ENCODE data around the gene MTRR. TPM values are rescaled to one million over a fixed set of nuclear protein-coding genes. Genes with fewer than 3 reads are reported as not detected.

MTRR gene
- total and polyA plus RNA-seq, 2 of the 8 experiments (the other 6 are each of a cell fraction or from before 2014, with no cell fraction given): 36.4 to 53.8 TPM

- TF ChIP-seq RAD21 (IDR thresholded peaks at IDR 0.05 in 1 of 2, conservative IDR thresholded peaks at IDR 0.05 in 1 of 2; ENCODE audit: low read depth in 2 of 2, low read length in 2 of 2) (no peak), SP4 (IDR thresholded peaks at IDR 0.05; ENCODE audit: low read length) (no peak), RBBP5 (IDR thresholded peaks at IDR 0.05; ENCODE audit: borderline replicate concordance, low read depth, low read length) (0 out of 2 replicates have a peak, but pooled peaks have one; percentile 34), GABPA (IDR thresholded peaks at IDR 0.05; ENCODE audit: borderline replicate concordance, insufficient read depth, low read length) (no peak), KDM1A (IDR thresholded peaks at IDR 0.05; ENCODE audit: borderline replicate concordance, low read length) (peak; percentile 55; the same call in 1 of the 2 replicates), MAX (IDR thresholded peaks at IDR 0.05) (peak; percentile 6; the same call in 1 of the 2 replicates), KDM4A (IDR thresholded peaks at IDR 0.05; ENCODE audit: low read depth, low read length, severe bottlenecking) (peak; percentile 66)
Measured at GRCh38 chr5:7851240-7851592, 17.7 kb upstream of the MTRR start (continued).

Measured in H1 (cell line).